ENCODE data around the gene SCYL3.
"Not testable (repeated sequence)": the region's sequence is repeated elsewhere in the genome, so short reads cannot be mapped to it uniquely, and the experiment has no call there.

The SCYL3 gene

DNA sequence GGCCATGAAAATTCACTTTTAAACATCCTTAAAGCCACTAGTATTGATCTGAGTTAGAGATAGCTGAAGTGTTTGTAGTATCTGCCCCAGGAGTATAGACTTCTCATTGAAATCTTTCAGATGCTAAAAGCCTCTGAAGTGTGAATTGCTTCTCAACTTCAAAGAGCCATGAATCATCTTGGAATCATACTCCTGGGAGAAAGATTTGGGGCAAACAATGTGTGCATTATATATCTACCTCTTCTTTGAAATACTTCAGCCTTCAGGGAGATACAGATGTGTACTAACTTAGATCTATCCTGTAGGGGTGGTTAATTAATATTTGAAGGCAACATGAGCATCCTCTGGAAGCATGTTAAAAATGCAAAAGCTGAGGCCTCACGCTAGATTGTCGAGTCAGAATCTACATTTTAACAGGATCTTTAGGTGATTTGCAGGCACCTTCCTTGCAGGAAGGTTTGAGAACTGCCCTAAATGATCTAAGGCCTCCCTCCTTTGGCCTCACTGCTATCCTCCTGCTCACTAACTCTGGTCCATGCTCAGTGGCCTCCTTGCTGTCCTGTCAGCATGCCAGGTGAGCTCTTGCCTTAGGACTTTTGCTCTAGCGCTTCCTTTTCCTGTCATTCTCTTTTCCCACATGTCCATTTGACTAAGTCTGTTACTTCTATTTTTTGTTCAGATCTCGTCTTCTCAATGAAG lies 6.0 kb upstream of the SCYL3 start:
- DNase-seq, result no peak

GRCh38 chr1:169896013-169896412 lies 2.3 kb upstream of the SCYL3 start:
- DNase-seq, result no peak

GRCh38 chr1:169894424-169895145 lies 889 bp upstream of the SCYL3 start:
- DNase-seq, result no peak

DNA sequence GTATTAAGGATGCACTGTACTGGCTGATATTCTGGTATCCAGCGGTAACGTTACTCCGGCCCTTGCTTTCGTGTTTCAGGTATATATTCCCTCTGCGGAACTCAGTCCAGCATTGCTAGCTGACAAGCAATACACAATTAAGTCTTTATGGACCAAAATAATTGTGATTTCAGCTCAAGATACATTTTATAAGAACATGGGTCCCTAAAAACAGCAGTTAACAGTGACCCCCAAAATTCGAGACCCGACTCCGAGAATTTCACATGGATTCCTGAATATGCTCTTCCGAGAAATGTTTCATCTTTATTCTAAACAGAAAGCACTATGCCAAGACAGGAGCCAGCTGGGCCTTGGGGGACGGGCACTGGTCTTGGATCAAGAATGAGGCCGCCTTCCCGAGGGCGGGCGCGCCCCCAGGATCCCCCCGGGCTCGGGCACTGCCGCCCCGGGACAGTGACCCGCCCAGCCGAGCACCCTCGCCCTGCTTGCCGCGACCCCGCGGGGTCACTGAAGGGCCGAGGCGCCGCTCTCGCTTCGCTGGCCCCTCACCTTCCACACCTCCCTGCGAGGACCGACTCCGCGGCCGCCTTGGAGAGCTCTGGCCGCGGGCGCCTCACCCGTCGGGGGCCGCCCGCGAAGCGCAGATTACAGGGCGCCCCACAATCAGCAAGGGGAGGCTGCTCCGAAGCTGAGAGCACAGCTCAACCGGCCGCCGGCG lies 610 bp downstream of the SCYL3 start:
- DNase-seq, result no peak

DNA sequence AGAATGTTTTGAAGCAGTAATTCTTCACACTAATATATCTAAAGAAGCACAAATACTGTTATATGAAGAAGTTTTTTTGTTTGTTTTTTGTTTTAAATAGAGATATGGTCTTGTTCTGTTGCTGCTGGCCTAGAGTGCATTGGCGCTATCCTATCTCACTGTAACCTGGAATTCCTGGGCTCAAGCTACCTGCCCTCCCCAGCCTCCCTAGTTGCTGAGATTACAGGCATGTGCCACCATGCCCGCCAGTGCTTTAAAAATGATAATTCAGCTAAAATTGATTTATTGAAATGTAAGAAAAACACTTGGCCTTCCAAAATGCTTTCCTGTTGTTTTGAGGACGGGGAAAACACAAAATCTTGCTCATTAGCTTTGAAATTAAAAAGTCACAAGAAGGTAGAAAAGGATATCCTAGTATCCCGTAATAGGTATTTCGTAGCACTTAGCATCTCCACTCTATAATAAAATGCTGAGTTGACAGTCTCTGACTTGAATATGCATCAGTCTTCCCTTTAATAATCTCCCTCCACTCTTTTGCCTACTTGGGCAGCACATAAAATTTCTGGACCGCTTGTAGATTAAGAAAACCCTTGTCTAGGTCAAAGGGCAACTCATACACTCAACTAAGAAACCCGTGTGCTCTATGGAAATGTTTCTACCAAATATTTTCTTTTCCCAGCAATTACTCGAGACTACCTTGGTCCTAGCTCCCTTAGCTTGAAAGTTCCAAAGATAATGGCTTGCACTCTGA lies 1.3 kb downstream of the SCYL3 start:
- DNase-seq, result no peak

- no peak for DNase-seq
These were observed 2.2 kb downstream of the SCYL3 start for GRCh38 chr1:169891539-169891885.

DNA sequence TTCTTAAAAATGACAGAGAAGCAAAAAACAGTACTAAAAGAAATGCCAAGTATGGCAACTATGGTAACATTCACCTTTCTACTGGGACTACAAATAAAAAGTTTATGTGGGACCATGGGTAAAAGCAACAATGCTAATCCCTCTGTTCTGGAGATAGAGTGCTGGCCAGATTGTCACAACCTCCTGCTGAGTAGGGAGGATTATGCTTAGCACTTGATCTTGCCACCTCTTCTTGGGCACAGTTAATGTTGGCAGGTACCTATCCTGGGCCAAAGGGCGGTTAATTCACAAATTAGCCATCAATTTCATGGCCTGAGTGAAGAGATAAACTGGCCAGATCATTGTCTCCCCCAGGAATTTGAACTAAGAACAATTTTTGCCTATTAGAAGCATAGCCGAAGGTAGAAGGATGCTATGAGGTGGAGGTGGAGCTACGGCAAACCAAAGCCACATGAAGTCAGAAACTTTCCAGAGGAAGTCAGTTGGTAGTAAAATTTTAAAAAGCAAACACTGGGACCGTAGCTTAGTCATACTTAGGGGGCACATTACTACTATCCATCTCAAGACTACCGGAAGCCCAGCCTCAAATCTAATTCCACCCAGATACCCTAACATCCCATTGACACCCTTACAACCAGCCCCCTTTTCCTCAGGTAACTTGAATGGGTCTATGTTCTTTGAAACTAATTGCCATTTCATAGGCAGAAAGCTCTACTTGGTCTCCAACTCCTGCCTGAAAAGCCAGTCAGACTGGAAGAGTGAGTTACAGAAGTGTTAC lies 2.7 kb downstream of the SCYL3 start:
- no peak for DNase-seq

DNA sequence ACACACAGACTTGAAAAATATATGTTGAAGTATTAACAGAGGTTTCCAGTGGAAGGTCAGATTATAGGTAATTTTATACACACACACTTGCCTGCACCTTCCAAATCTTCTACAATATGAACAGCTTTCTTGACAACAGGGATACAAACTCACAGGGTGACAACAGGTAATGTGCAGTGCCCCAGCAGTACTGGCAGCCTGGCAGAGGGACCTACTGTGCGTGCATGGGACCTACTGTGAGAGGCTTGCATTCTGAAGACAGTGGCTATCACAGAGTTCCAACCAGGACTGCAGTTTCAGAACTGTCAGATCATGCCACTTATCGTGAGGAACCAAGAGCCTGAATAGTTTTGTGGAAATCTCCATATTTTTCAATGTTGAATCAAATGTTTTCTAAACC lies 3.8 kb downstream of the SCYL3 start:
- DNase-seq, result no peak

- no peak for DNase-seq
These were observed 6.8 kb downstream of the SCYL3 start for GRCh38 chr1:169886931-169887330.

- no peak for DNase-seq
These were observed 7.3 kb downstream of the SCYL3 start for GRCh38 chr1:169886422-169886821.

- no peak for DNase-seq
These were observed 8.5 kb downstream of the SCYL3 start for GRCh38 chr1:169885207-169885606.

DNA sequence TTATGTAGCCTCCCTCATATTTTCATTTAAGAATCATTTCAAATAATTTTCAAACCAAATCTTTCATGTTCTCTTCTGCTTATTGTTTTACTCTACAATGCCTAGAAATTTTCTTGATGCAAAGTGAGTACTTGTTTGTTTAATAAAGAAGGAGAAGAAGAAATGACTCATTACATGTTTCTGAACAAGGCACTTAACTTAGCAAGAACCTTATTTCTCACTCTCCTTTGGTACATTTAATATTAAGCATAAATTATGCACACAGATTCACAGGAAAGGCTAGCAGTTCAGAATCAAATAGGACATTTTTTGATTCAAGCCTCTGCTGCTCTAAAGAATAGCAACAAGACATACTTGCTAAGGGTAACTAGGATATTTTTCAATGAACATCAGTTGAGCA lies 9.1 kb downstream of the SCYL3 start:
- no peak for DNase-seq

GRCh38 chr1:169882039-169882511 lies 11.6 kb downstream of the SCYL3 start:
- no peak for DNase-seq

- DNase-seq, result no peak
These were observed 14.5 kb downstream of the SCYL3 start for GRCh38 chr1:169879034-169879840.

GRCh38 chr1:169878498-169878897 lies 15.2 kb downstream of the SCYL3 start:
- DNase-seq, result no peak

- no peak for DNase-seq
These were observed 15.8 kb downstream of the SCYL3 start for GRCh38 chr1:169877800-169878491.

DNA sequence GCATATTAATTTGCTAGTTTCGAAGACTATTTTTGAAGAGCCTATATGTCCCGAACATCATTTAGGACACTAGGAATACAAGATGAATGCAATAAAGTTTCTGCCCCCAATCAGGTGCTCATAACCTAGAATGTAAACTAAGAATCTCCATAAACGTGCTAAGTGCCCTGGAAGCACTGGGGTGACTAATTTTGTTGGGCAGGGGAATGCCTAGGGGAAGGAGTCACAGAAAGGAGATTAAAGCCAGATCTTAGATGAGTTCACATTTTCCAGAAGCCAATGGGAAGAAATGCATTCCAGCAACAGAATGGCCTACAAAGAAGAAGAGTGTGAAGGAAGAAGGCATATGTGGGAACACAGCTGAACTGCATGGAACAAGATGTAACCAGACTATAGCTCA lies 19.5 kb downstream of the SCYL3 start:
- DNase-seq, result no peak

- DNase-seq, result no peak
These were observed 20.0 kb downstream of the SCYL3 start for GRCh38 chr1:169873582-169874199.

GRCh38 chr1:169872906-169873305 lies 20.8 kb downstream of the SCYL3 start:
- no peak for DNase-seq

DNA sequence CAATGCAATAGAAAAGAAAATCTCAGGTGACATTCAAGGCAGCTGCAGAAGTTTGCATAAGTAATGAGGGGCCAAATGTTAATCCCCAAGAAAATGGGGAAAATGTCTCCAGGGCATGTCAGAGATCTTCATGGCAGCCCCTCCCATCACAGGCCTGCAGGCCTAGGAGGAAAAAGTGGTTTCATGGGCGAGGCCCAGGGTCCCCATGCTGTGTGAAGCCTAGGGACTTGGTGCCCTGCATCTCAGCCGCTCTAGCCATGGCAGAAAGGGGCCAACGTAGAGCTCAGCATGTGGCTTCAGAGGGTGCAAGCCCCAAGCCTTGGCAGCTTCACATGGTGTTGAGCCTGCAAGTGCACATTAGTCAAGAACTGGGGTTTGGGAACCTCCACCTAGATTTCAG lies 21.7 kb downstream of the SCYL3 start:
- DNase-seq, result not testable (repeated sequence)
